Measurements from ENCODE around the gene HSH2D.

DNA sequence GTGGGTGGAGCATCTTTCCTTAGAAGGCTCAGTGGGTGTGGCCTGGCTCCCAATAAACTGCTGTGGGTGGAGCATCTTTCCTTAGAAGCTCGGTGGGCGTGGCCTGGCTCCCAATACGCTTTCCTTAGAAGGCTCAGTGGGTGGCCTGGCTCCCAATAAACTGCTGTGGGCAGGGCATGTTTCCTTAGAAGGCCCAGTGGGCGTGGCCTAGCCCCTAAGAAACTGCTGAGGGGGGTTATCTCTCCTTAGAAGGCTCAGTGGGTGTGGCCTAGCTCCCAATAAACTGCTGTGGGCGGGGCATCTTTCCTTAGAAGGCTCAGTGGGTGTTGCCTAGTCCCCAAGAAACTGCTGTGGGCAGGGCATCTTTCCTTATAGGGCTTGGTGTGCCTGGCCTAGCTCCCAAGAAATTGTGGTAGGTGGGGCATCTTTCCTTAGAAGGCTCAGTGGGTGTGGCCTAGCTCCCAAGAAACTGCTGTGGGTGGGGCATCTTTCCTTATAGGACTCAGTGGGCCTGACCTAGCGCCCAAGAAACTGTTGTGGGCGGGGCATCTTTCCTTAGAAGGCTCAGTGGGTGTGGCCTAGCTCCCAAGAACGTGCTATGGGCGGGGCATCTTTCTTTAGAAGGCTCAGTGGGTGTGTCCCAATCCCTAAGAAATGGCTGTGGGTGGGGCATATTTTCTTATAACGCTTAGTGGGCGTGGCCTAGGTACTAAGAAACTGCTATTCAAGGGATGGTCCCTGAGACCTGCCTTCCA, 10.3 kb downstream of the HSH2D start:
- TF ChIP-seq, protein P1, sequence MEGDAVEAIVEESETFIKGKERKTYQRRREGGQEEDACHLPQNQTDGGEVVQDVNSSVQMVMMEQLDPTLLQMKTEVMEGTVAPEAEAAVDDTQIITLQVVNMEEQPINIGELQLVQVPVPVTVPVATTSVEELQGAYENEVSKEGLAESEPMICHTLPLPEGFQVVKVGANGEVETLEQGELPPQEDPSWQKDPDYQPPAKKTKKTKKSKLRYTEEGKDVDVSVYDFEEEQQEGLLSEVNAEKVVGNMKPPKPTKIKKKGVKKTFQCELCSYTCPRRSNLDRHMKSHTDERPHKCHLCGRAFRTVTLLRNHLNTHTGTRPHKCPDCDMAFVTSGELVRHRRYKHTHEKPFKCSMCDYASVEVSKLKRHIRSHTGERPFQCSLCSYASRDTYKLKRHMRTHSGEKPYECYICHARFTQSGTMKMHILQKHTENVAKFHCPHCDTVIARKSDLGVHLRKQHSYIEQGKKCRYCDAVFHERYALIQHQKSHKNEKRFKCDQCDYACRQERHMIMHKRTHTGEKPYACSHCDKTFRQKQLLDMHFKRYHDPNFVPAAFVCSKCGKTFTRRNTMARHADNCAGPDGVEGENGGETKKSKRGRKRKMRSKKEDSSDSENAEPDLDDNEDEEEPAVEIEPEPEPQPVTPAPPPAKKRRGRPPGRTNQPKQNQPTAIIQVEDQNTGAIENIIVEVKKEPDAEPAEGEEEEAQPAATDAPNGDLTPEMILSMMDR (IDR thresholded peaks at IDR 0.05; ENCODE audit: low read length): no peak
- TF ChIP-seq EZH2 (optimal IDR thresholded peaks at IDR 0.05; ENCODE audit: low read depth, low read length): no peak

Measured in MM.1S (cell line).